Measurements from ENCODE around the gene SLC28A2. TPM values are rescaled to one million over a fixed set of nuclear protein-coding genes. Genes with fewer than 3 reads are reported as not detected.

SLC28A2 gene, protein sequence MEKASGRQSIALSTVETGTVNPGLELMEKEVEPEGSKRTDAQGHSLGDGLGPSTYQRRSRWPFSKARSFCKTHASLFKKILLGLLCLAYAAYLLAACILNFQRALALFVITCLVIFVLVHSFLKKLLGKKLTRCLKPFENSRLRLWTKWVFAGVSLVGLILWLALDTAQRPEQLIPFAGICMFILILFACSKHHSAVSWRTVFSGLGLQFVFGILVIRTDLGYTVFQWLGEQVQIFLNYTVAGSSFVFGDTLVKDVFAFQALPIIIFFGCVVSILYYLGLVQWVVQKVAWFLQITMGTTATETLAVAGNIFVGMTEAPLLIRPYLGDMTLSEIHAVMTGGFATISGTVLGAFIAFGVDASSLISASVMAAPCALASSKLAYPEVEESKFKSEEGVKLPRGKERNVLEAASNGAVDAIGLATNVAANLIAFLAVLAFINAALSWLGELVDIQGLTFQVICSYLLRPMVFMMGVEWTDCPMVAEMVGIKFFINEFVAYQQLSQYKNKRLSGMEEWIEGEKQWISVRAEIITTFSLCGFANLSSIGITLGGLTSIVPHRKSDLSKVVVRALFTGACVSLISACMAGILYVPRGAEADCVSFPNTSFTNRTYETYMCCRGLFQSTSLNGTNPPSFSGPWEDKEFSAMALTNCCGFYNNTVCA
- not detected in 2 replicates for total RNA-seq

DNA sequence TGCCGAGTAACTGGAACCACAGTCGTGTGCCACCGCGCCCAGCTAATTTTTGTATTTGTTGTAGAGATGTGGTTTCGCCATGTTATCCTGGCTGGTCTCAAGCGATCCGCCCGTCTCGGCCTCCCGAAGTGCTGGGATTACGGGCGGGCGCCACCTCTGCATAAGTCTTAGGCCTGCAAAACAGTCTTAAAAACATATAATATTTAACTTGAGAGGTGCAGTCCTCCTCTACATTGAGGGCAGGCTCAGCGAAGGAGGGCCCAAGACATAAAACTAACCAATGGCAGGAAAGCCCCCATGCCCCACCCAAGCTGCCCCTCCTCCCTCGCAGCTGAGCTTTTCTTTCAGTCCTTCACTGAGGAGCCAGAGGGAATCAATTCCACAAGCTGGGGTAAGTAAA lies at the start of gene SLC28A2:
TSS of gene SLC28A2 (plus strand) at position 347 of the 400 bp plus-strand sequence. CDS start 982 bp downstream, outside the sequence.

Other genes starting within 250 kb of the SLC28A2 start
- 5.1 and 10.2 TPM in 2 replicates for gene SORD, start 229.0 kb upstream of the SLC28A2 start, total RNA-seq
- not detected in 2 replicates for gene DUOX2, start 138.1 kb upstream of the SLC28A2 start, total RNA-seq
- not detected in 2 replicates for gene DUOXA2, start 137.9 kb upstream of the SLC28A2 start, total RNA-seq
- gene DUOXA1, start 122.4 kb upstream of the SLC28A2 start, total RNA-seq, result not detected in 2 replicates
- not detected in 2 replicates for gene DUOX1, start 122.2 kb upstream of the SLC28A2 start, total RNA-seq
- 2.9 and 4.7 TPM in 2 replicates for gene SHF, start 64.3 kb upstream of the SLC28A2 start, total RNA-seq
- gene GATM, start 126.3 kb downstream of the SLC28A2 start, total RNA-seq, result 0.17 and 1.9 TPM in 2 replicates

Data from pericardium fibroblast (primary cell).